Astrocyte (in vitro differentiated cells and primary cell): ENCODE data around the gene KLK3.

Source experiments
- CTCF ChIP-seq: IDR thresholded peaks from 2 replicates; pipeline ENCODE4 v1.5.1; 2011; ENCODE audit warnings: low read depth, mild to moderate bottlenecking, inconsistent platforms, low read length, moderate library complexity; ENCODE audit not compliant: insufficient read depth
- EZH2 ChIP-seq: IDR thresholded peaks from 2 replicates; pipeline ENCODE4 v1.6.1; 2012; ENCODE audit warnings: mild to moderate bottlenecking, low read length, inconsistent platforms; ENCODE audit not compliant: insufficient read depth

DNA sequence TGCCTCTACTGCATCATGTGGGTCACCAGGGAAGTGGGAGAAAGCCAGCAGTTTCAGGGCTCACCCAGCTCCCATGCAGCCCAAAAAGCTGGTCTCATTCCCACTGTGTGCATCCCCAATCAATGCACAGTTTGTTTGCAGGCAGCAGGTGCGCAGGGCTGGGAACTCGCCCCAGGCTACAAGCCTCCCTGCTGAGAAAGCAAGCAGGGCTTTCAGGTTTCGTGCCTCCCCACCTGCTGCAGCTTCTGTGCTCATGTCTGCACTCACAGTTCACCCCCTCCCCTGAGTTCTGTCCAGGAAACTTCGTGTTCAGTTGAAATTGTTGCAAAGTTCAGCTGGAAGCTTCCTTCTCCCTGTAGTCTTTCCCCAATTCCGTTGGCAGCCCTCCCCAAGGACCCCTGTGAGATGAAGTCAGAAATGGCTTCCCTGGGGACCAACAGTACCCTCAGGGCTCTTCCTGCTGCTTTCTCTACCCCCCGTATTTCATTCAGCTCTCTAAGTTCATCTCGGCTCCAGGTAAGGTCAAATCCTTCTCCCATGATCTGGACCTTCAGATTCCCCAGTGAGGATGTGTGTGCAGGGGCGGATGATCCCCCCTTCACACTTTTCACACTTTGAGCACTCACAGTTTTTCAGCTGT is 10.3 kb upstream of the KLK3 start:
- TF ChIP-seq CTCF (no peak), EZH2 (no peak)
